ENCODE results near the gene PLPP6.

Gene PLPP6

GRCh38 chr9:4689021-4689420, 26.9 kb downstream of the PLPP6 start:
- no peak for TF ChIP-seq POLR2A (IDR thresholded peaks at IDR 0.05; ENCODE audit: low read depth, low read length)
- no peak for TF ChIP-seq TAF1 (IDR thresholded peaks at IDR 0.05; ENCODE audit: low read depth, low read length)
- no peak for TF ChIP-seq POLR2AphosphoS5 (IDR thresholded peaks at IDR 0.05; ENCODE audit: low read depth, low read length)
- TF ChIP-seq PAX5 (IDR thresholded peaks at IDR 0.05; ENCODE audit: insufficient read depth, low read length, severe bottlenecking), result no peak
- no peak for TF ChIP-seq POU2F2 (IDR thresholded peaks at IDR 0.05; ENCODE audit: low read depth, low read length)
- no peak for DNase-seq (ENCODE audit: insufficient read length, low spot score)
- no peak for FAIRE-seq

- no peak for TF ChIP-seq PAX5 (IDR thresholded peaks at IDR 0.05; ENCODE audit: insufficient read depth, low read length, severe bottlenecking)
- TF ChIP-seq POLR2A (IDR thresholded peaks at IDR 0.05; ENCODE audit: low read depth, low read length), result no peak
- no peak for TF ChIP-seq POLR2AphosphoS5 (IDR thresholded peaks at IDR 0.05; ENCODE audit: low read depth, low read length)
- TF ChIP-seq TAF1 (IDR thresholded peaks at IDR 0.05; ENCODE audit: low read depth, low read length), result no peak
- no peak for TF ChIP-seq SPI1 (IDR thresholded peaks at IDR 0.05; ENCODE audit: low read depth, low read length)
- no peak for TF ChIP-seq POU2F2 (IDR thresholded peaks at IDR 0.05; ENCODE audit: low read depth, low read length)
- DNase-seq (ENCODE audit: insufficient read length, low spot score) (no peak), FAIRE-seq (peak; percentile 87)
Observed at GRCh38 chr9:4689687-4690104, 27.6 kb downstream of the PLPP6 start.

GRCh38 chr9:4690144-4690543, 28.1 kb downstream of the PLPP6 start:
- DNase-seq (ENCODE audit: insufficient read length, low spot score) (no peak), FAIRE-seq (no peak)
- TF ChIP-seq PAX5 (IDR thresholded peaks at IDR 0.05; ENCODE audit: insufficient read depth, low read length, severe bottlenecking), result peak; percentile 11
- peak; percentile 47; the same call in 1 of the 2 replicates for TF ChIP-seq SPI1 (IDR thresholded peaks at IDR 0.05; ENCODE audit: low read depth, low read length)
- no peak for TF ChIP-seq POU2F2 (IDR thresholded peaks at IDR 0.05; ENCODE audit: low read depth, low read length)
- TF ChIP-seq POLR2A (IDR thresholded peaks at IDR 0.05; ENCODE audit: low read depth, low read length), result no peak

- FAIRE-seq, result no peak
- DNase-seq (ENCODE audit: insufficient read length, low spot score), result no peak
- TF ChIP-seq SPI1 (IDR thresholded peaks at IDR 0.05; ENCODE audit: low read depth, low read length) (no peak), POLR2AphosphoS5 (IDR thresholded peaks at IDR 0.05; ENCODE audit: low read depth, low read length) (no peak)
Observed at GRCh38 chr9:4691795-4692194, 29.7 kb downstream of the PLPP6 start.

GRCh38 chr9:4700091-4700490, 38.0 kb downstream of the PLPP6 start:
- TF ChIP-seq POLR2A (IDR thresholded peaks at IDR 0.05; ENCODE audit: low read depth, low read length) (no peak), PAX5 (IDR thresholded peaks at IDR 0.05; ENCODE audit: insufficient read depth, low read length, severe bottlenecking) (no peak), POLR2AphosphoS5 (IDR thresholded peaks at IDR 0.05; ENCODE audit: low read depth, low read length) (no peak), SPI1 (IDR thresholded peaks at IDR 0.05; ENCODE audit: low read depth, low read length) (no peak), TAF1 (IDR thresholded peaks at IDR 0.05; ENCODE audit: low read depth, low read length) (no peak), POU2F2 (IDR thresholded peaks at IDR 0.05; ENCODE audit: low read depth, low read length) (no peak)
- peak; percentile 9 for FAIRE-seq

GRCh38 chr9:4700932-4701331, 38.8 kb downstream of the PLPP6 start:
- DNase-seq (ENCODE audit: insufficient read length, low spot score) (no peak), FAIRE-seq (no peak)
- no peak for TF ChIP-seq POLR2AphosphoS5 (IDR thresholded peaks at IDR 0.05; ENCODE audit: low read depth, low read length)
- no peak for TF ChIP-seq PAX5 (IDR thresholded peaks at IDR 0.05; ENCODE audit: insufficient read depth, low read length, severe bottlenecking)
- no peak for TF ChIP-seq TAF1 (IDR thresholded peaks at IDR 0.05; ENCODE audit: low read depth, low read length)
- no peak for TF ChIP-seq SPI1 (IDR thresholded peaks at IDR 0.05; ENCODE audit: low read depth, low read length)
- TF ChIP-seq POU2F2 (IDR thresholded peaks at IDR 0.05; ENCODE audit: low read depth, low read length), result no peak
- TF ChIP-seq POLR2A (IDR thresholded peaks at IDR 0.05; ENCODE audit: low read depth, low read length), result no peak

More at GRCh38 chr9:4700091-4700490, 38.0 kb downstream of the PLPP6 start:
- no peak for DNase-seq (ENCODE audit: insufficient read length, low spot score)

- FAIRE-seq, result no peak
- TF ChIP-seq TAF1 (IDR thresholded peaks at IDR 0.05; ENCODE audit: low read depth, low read length) (no peak), POU2F2 (IDR thresholded peaks at IDR 0.05; ENCODE audit: low read depth, low read length) (no peak), SPI1 (IDR thresholded peaks at IDR 0.05; ENCODE audit: low read depth, low read length) (no peak), POLR2AphosphoS5 (IDR thresholded peaks at IDR 0.05; ENCODE audit: low read depth, low read length) (no peak), POLR2A (IDR thresholded peaks at IDR 0.05; ENCODE audit: low read depth, low read length) (no peak), PAX5 (IDR thresholded peaks at IDR 0.05; ENCODE audit: insufficient read depth, low read length, severe bottlenecking) (no peak)
- no peak for DNase-seq (ENCODE audit: insufficient read length, low spot score)
Observed at GRCh38 chr9:4701526-4701925, 39.4 kb downstream of the PLPP6 start.

- no peak for DNase-seq (ENCODE audit: insufficient read length, low spot score)
- no peak for FAIRE-seq
- no peak for TF ChIP-seq PAX5 (IDR thresholded peaks at IDR 0.05; ENCODE audit: insufficient read depth, low read length, severe bottlenecking)
- no peak for TF ChIP-seq SPI1 (IDR thresholded peaks at IDR 0.05; ENCODE audit: low read depth, low read length)
- no peak for TF ChIP-seq POLR2AphosphoS5 (IDR thresholded peaks at IDR 0.05; ENCODE audit: low read depth, low read length)
- TF ChIP-seq POLR2A (IDR thresholded peaks at IDR 0.05; ENCODE audit: low read depth, low read length), result no peak
- no peak for TF ChIP-seq TAF1 (IDR thresholded peaks at IDR 0.05; ENCODE audit: low read depth, low read length)
- no peak for TF ChIP-seq POU2F2 (IDR thresholded peaks at IDR 0.05; ENCODE audit: low read depth, low read length)
Observed at GRCh38 chr9:4704129-4704528, 42.0 kb downstream of the PLPP6 start.

- FAIRE-seq (no peak), DNase-seq (ENCODE audit: insufficient read length, low spot score) (no peak)
- TF ChIP-seq POU2F2 (IDR thresholded peaks at IDR 0.05; ENCODE audit: low read depth, low read length) (no peak), SPI1 (IDR thresholded peaks at IDR 0.05; ENCODE audit: low read depth, low read length) (no peak), PAX5 (IDR thresholded peaks at IDR 0.05; ENCODE audit: insufficient read depth, low read length, severe bottlenecking) (no peak), POLR2A (IDR thresholded peaks at IDR 0.05; ENCODE audit: low read depth, low read length) (no peak), TAF1 (IDR thresholded peaks at IDR 0.05; ENCODE audit: low read depth, low read length) (no peak), POLR2AphosphoS5 (IDR thresholded peaks at IDR 0.05; ENCODE audit: low read depth, low read length) (no peak)
Observed at GRCh38 chr9:4706021-4706420, 43.9 kb downstream of the PLPP6 start.

GRCh38 chr9:4706971-4707622, 45.0 kb downstream of the PLPP6 start:
- TF ChIP-seq SPI1 (IDR thresholded peaks at IDR 0.05; ENCODE audit: low read depth, low read length) (peak; percentile 47; the same call in 1 of the 2 replicates), PAX5 (IDR thresholded peaks at IDR 0.05; ENCODE audit: insufficient read depth, low read length, severe bottlenecking) (no peak)
- DNase-seq (ENCODE audit: insufficient read length, low spot score) (no peak), FAIRE-seq (no peak)
